GM12878 (cell line): ENCODE data around the gene ZMYND15. TPM values are rescaled to one million over a fixed set of nuclear protein-coding genes. Genes with fewer than 3 reads are reported as not detected.

ENCODE experiments used
- BCL11A ChIP-seq: IDR thresholded peaks from 2 replicates; pipeline ENCODE4 v1.6.1; 2011; ENCODE audit warnings: low read depth, low read length
- CBX3 ChIP-seq: fragments of 200-600 bp; sonication (generic); IDR thresholded peaks from 2 replicates; pipeline ENCODE4 v1.6.1; 2016; ENCODE audit warnings: low read depth, borderline replicate concordance
- CHD2 ChIP-seq: IDR thresholded peaks from 2 replicates; pipeline ENCODE4 v1.6.1; 2011; ENCODE audit warnings: low read depth, low read length, improper control_type of control experiment, borderline replicate concordance
- E2F8 ChIP-seq: fragments of 450-650 bp; IDR thresholded peaks from 2 replicates; pipeline ENCODE4 v1.6.1; 2018; ENCODE audit warnings: mild to moderate bottlenecking, low read depth, moderate library complexity; ENCODE audit not compliant: partially characterized antibody
- ESRRA ChIP-seq: IDR thresholded peaks from 2 replicates; pipeline ENCODE4 v1.6.1; 2012; ENCODE audit warnings: mild to moderate bottlenecking, low read length, improper control_type of control experiment
- FOXK2 ChIP-seq: fragments of 450-650 bp; IDR thresholded peaks from 2 replicates; pipeline ENCODE4 v1.6.1; 2017; ENCODE audit warnings: mild to moderate bottlenecking, moderate library complexity
- GATAD2B ChIP-seq: fragments of 450-650 bp; conservative IDR thresholded peaks from 2 replicates; pipeline ENCODE4 v1.6.1; 2017; ENCODE audit warnings: low read depth, mild to moderate bottlenecking, moderate library complexity
- IRF4 ChIP-seq: IDR thresholded peaks from 2 replicates; pipeline ENCODE4 v1.6.1; 2011; ENCODE audit warnings: low read depth, low read length
- KLF5 ChIP-seq: fragments of 450-650 bp; IDR thresholded peaks from 2 replicates; pipeline ENCODE4 v1.6.1; 2014; ENCODE audit warnings: mild to moderate bottlenecking; ENCODE audit not compliant: partially characterized antibody
- MTA2 ChIP-seq: fragments of 450-650 bp; IDR thresholded peaks from 2 replicates; pipeline ENCODE4 v1.6.1; 2016; ENCODE audit warnings: low read depth, mild to moderate bottlenecking, moderate library complexity
- PBX3 ChIP-seq: IDR thresholded peaks from 2 replicates; pipeline ENCODE4 v1.6.1; 2011; ENCODE audit warnings: mild to moderate bottlenecking, low read depth, low read length, moderate library complexity; ENCODE audit not compliant: insufficient replicate concordance
- PML ChIP-seq: IDR thresholded peaks from 2 replicates; pipeline ENCODE4 v1.6.1; 2012; ENCODE audit warnings: low read length, inconsistent platforms
- POU2F2 ChIP-seq: IDR thresholded peaks from 3 replicates; pipeline ENCODE4 v1.6.1; 2011; ENCODE audit warnings: low read depth, mild to moderate bottlenecking, low read length, borderline replicate concordance
- SKIL ChIP-seq: fragments of 450-650 bp; IDR thresholded peaks from 2 replicates; pipeline ENCODE4 v1.6.1; 2017; ENCODE audit warnings: mild to moderate bottlenecking, low read depth, inconsistent platforms; ENCODE audit not compliant: poor library complexity, severe bottlenecking
- STAT3 ChIP-seq: IDR thresholded peaks from 2 replicates; pipeline ENCODE4 v1.6.1; 2011; ENCODE audit warnings: low read depth, low read length, improper control_type of control experiment
- SUPT20H ChIP-seq: IDR thresholded peaks from 2 replicates; pipeline ENCODE4 v1.6.1; 2011; ENCODE audit warnings: low read depth, mild to moderate bottlenecking, low read length, moderate library complexity, borderline replicate concordance; ENCODE audit not compliant: control insufficient read depth
- TAF1 ChIP-seq: IDR thresholded peaks from 2 replicates; pipeline ENCODE4 v1.6.1; 2011; ENCODE audit warnings: mild to moderate bottlenecking, low read depth, low read length, borderline replicate concordance
- ZBTB33 ChIP-seq: fragments of 450-650 bp; IDR thresholded peaks from 2 replicates; pipeline ENCODE4 v1.6.1; 2017; ENCODE audit warnings: mild to moderate bottlenecking
- ZNF207 ChIP-seq: fragments of 450-650 bp; IDR thresholded peaks from 2 replicates; pipeline ENCODE4 v1.6.1; 2014; ENCODE audit warnings: antibody characterized with exemption, mild to moderate bottlenecking, borderline replicate concordance
- ZSCAN29 ChIP-seq: fragments of 450-650 bp; IDR thresholded peaks from 2 replicates; pipeline ENCODE4 v1.6.1; 2017; ENCODE audit warnings: mild to moderate bottlenecking, moderate library complexity
- polyA plus RNA-seq, 11 experiments: library from polyadenylated mRNA; depleted of rRNA in 4 of 11; unstranded in 6 of 11; stranded (reverse) in 5 of 11; fragments of >200 nt; fragmentation: Nextera tagmentation in 4 of 11; fragmentation: Illumina TruSeq in 1 of 11; extraction: Ambion mirVana in 4 of 11; extraction: Trizol in 1 of 11; gene quantifications; 1 replicate in 1 of 11; 2 replicates in 10 of 11; pipeline versions ENCODE4 v1.2.1 to v1.2.3, GENCODE V29; 2011 to 2016; ENCODE audit warnings: inconsistent platforms in 2 of 11, missing spikeins in 2 of 11, low read depth in 1 of 11
- total RNA-seq, 4 experiments: library from RNA; depleted of rRNA in 3 of 4; stranded (reverse); fragments of >200 nt in 3 of 4; fragmentation: Illumina TruSeq in 1 of 4; extraction: Trizol in 1 of 4; gene quantifications; 2 replicates each; pipeline versions ENCODE4 v1.2.1 to v1.2.3, GENCODE V29; 2013 to 2021

ZMYND15 gene
- total and polyA plus RNA-seq, 10 of the 15 experiments (the other 5 are each of a cell fraction or from before 2014, with no cell fraction given), result 0.03 to 0.17 (median 0.06) TPM; not detected in 4

- no peak for TF ChIP-seq SKIL
- TF ChIP-seq PML, result no peak
- TF ChIP-seq PBX3, result no peak
- TF ChIP-seq TAF1, result peak; percentile 22; the same call in 1 of the 2 replicates
- TF ChIP-seq ZSCAN29, result peak; percentile 40; the same call in 1 of the 2 replicates
- no peak for TF ChIP-seq IRF4
- TF ChIP-seq E2F8, result no peak
- TF ChIP-seq ZBTB33, result no peak
- no peak for TF ChIP-seq STAT3
- no peak for TF ChIP-seq CBX3
- no peak for TF ChIP-seq MTA2
- TF ChIP-seq GATAD2B, result peak; percentile 99
- TF ChIP-seq CHD2, result no peak
- peak; percentile 83 for TF ChIP-seq KLF5
- 0 out of 2 replicates have a peak, but pooled peaks have one; percentile 15 for TF ChIP-seq ESRRA
- TF ChIP-seq SUPT20H, result no peak
- TF ChIP-seq POU2F2, result 0 out of 3 replicates have a peak, but pooled peaks have one; percentile 15
- TF ChIP-seq ZNF207, result peak; percentile 77; the same call in 1 of the 2 replicates
- no peak for TF ChIP-seq FOXK2
- TF ChIP-seq BCL11A, result no peak
These were observed 50.5 kb downstream of the ZMYND15 start (continued) for GRCh38 chr17:4789951-4790704.
